Fibroblast of lung (primary cell): ENCODE measurements around the gene FCN2.

Experiments
- EZH2 ChIP-seq: IDR thresholded peaks from 2 replicates; pipeline ENCODE4 v1.5.1; 2012; ENCODE audit warnings: low read length, control low read depth, mild to moderate bottlenecking; ENCODE audit errors: missing control alignments
- TF ChIP-seq, protein P1 (sequence below), 2 donors: IDR thresholded peaks in 1 of 2; conservative IDR thresholded peaks in 1 of 2; 1 replicate in 1 of 2; 2 replicates in 1 of 2; pipeline ENCODE4 v1.5.1; 2011 to 2012; ENCODE audit warnings: low read length in 2 of 2, control low read depth in 1 of 2, inconsistent platforms in 1 of 2, low read depth in 1 of 2, mild to moderate bottlenecking in 1 of 2

DNA sequence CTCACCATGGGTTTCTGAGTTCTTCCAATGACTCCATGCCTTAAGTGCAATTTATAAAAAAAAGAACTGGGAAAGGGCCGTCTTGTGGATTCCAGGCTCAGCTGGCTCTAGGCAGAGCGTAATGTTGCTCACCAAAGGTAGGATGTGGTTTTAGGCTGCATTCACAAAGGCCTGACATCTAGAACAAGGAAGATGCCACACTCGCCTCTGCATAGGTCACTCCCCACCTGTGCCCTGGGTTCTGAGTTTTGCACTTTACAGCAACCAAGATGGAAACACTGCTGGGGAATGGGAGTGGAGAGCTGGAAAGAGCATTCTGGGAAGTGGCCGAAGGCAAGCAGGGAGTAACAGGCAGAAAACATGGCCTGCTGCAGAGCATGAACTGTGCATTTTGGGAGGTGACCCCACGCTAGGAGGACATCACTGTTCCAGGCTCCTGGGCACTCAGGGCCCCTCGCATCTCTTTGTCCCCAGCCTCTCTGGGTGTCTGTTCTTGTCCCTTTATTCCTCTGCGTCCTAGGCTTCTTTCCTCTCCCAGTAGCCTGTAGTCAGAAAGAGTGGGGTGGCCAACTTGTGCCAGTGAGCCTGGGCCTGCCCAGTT, 12.3 kb downstream of the FCN2 start:
- TF ChIP-seq, protein P1, sequence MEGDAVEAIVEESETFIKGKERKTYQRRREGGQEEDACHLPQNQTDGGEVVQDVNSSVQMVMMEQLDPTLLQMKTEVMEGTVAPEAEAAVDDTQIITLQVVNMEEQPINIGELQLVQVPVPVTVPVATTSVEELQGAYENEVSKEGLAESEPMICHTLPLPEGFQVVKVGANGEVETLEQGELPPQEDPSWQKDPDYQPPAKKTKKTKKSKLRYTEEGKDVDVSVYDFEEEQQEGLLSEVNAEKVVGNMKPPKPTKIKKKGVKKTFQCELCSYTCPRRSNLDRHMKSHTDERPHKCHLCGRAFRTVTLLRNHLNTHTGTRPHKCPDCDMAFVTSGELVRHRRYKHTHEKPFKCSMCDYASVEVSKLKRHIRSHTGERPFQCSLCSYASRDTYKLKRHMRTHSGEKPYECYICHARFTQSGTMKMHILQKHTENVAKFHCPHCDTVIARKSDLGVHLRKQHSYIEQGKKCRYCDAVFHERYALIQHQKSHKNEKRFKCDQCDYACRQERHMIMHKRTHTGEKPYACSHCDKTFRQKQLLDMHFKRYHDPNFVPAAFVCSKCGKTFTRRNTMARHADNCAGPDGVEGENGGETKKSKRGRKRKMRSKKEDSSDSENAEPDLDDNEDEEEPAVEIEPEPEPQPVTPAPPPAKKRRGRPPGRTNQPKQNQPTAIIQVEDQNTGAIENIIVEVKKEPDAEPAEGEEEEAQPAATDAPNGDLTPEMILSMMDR (conservative IDR thresholded peaks at IDR 0.05 in 1 of 2, IDR thresholded peaks at IDR 0.05 in 1 of 2; ENCODE audit: low read depth in 1 of 2, low read length in 2 of 2), result no peak
- TF ChIP-seq EZH2, result no peak
